GM21367 (cell line): ENCODE measurements around the gene ZNF658.
"Not testable (repeated sequence)": the region's sequence is repeated elsewhere in the genome, so short reads cannot be mapped to it uniquely, and the experiment has no call there.

ENCODE experiments used
- ATAC-seq: cut with Tn5 transposase; IDR thresholded peaks from one replicate; pipeline ENCODE4 v1.9.1; 2021; ENCODE audit not compliant: unreplicated experiment

Gene ZNF658

GRCh38 chr9:66900490-66901131 lies at the start of gene ZNF658:
Gene ZNF658 (plus strand): TSS chr9:66900725. CDS start chr9:66903562, 2,837 bp downstream.
- ATAC-seq, result peak; percentile 98

- ATAC-seq, result not testable (repeated sequence)
These were observed 38.8 kb upstream of the ZNF658 start for GRCh38 chr9:66861732-66862131.

- ATAC-seq, result not testable (repeated sequence)
These were observed 31.9 kb upstream of the ZNF658 start for GRCh38 chr9:66868660-66869059.

- ATAC-seq, result peak; percentile 90
These were observed 19.9 kb upstream of the ZNF658 start for GRCh38 chr9:66880605-66881004.

- not testable (repeated sequence) for ATAC-seq
These were observed 18.7 kb upstream of the ZNF658 start for GRCh38 chr9:66881847-66882246.

- peak; percentile 82 for ATAC-seq
These were observed 10.2 kb upstream of the ZNF658 start for GRCh38 chr9:66890334-66890733.

- peak; percentile 26 for ATAC-seq
These were observed 616 bp downstream of the ZNF658 start for GRCh38 chr9:66901141-66901540.

GRCh38 chr9:66909560-66909959 lies 9.0 kb downstream of the ZNF658 start:
- not testable (repeated sequence) for ATAC-seq

- ATAC-seq, result not testable (repeated sequence)
These were observed 19.5 kb downstream of the ZNF658 start for GRCh38 chr9:66920072-66920471.

GRCh38 chr9:66936194-66936870 lies 35.8 kb downstream of the ZNF658 start:
- not testable (repeated sequence) for ATAC-seq

- ATAC-seq, result not testable (repeated sequence)
These were observed 37.1 kb downstream of the ZNF658 start for GRCh38 chr9:66937662-66938061.

- ATAC-seq, result not testable (repeated sequence)
These were observed 37.8 kb downstream of the ZNF658 start for GRCh38 chr9:66938322-66938721.

GRCh38 chr9:66939878-66940830 lies 39.6 kb downstream of the ZNF658 start:
- ATAC-seq, result not testable (repeated sequence)

GRCh38 chr9:66942400-66943155 lies 42.1 kb downstream of the ZNF658 start:
- ATAC-seq, result not testable (repeated sequence)

GRCh38 chr9:66952576-66952975 lies 52.1 kb downstream of the ZNF658 start:
- ATAC-seq, result not testable (repeated sequence)
